Natural killer cell (primary cell): ENCODE data around the gene ALDH3A2. TPM values are rescaled to one million over a fixed set of nuclear protein-coding genes. Genes with fewer than 3 reads are reported as not detected.

Experiments used
- ATAC-seq, 3 donors: fragments of 150-1000 bp in 2 of 3; fragments of 200-7000 bp in 1 of 3; cut with Tn5 transposase; 1 replicate in 1 of 3; 2 replicates in 2 of 3; pipeline ENCODE4 v1.10.0; 2021; ENCODE audit warnings: mild to moderate bottlenecking in 2 of 3, moderate library complexity in 2 of 3
- DNase-seq, 2 donors: peaks; one replicate each; pipeline versions ENCODE4 v3.0.0 to v3.0.0-alpha.2; 2013 to 2021; ENCODE audit warnings: mixed read lengths in 1 of 2
- H3K27ac ChIP-seq: one replicate; pipeline ENCODE4 v1.5.1; 2013; ENCODE audit warnings: mild to moderate bottlenecking, low read length
- H3K27me3 ChIP-seq: one replicate; pipeline ENCODE4 v1.6.1; 2013; ENCODE audit warnings: low read length; ENCODE audit not compliant: control insufficient read depth, insufficient read depth
- H3K36me3 ChIP-seq: one replicate; pipeline ENCODE4 v1.6.1; 2013; ENCODE audit warnings: low read length; ENCODE audit not compliant: control insufficient read depth, insufficient read depth
- H3K4me1 ChIP-seq: one replicate; pipeline ENCODE4 v1.6.1; 2013; ENCODE audit warnings: low read length; ENCODE audit not compliant: control insufficient read depth, insufficient read depth
- H3K4me3 ChIP-seq: one replicate; pipeline ENCODE4 v1.5.1; 2013; ENCODE audit warnings: low read length
- H3K9me3 ChIP-seq: one replicate; pipeline ENCODE4 v1.6.1; 2013; ENCODE audit warnings: low read length; ENCODE audit not compliant: control insufficient read depth, insufficient read depth
- H3K27ac Mint-ChIP-seq, 2 donors: one replicate each; pipeline ENCODE4 v1.8.0; 2022; ENCODE audit warnings: mild to moderate bottlenecking in 2 of 2, mixed read lengths in 2 of 2, moderate library complexity in 1 of 2
- H3K27me3 Mint-ChIP-seq, 2 donors: one replicate each; pipeline ENCODE4 v1.8.0; 2022; ENCODE audit warnings: low read depth in 2 of 2, mixed read lengths in 2 of 2
- H3K36me3 Mint-ChIP-seq: one replicate; pipeline ENCODE4 v1.8.0; 2022; ENCODE audit warnings: mixed read lengths
- H3K4me1 Mint-ChIP-seq, 2 donors: one replicate each; pipeline ENCODE4 v1.8.0; 2022; ENCODE audit warnings: mixed read lengths in 2 of 2
- H3K4me3 Mint-ChIP-seq: one replicate; pipeline ENCODE4 v1.8.0; 2022; ENCODE audit warnings: mild to moderate bottlenecking, moderate library complexity, mixed read lengths
- H3K9me3 Mint-ChIP-seq, 2 donors: one replicate each; pipeline ENCODE4 v1.8.0; 2022; ENCODE audit warnings: mixed read lengths in 2 of 2
- WGBS: methylation state at CpG from one replicate; pipeline ENCODE4 v1.1.7; 2013; ENCODE audit warnings: missing lambda C conversion rate; ENCODE audit not compliant: insufficient coverage; 5-methylcytosine and 5-hydroxymethylcytosine counted together
- intact Hi-C: fragments of 100-400 bp; cut with micrococcal nuclease; formaldehyde crosslinking; loops from one replicate; pipeline ENCODE4 v1.14.2; 2022
- total RNA-seq, 4 donors: library from RNA; stranded (reverse); fragments of 120-200 nt in 1 of 4; gene quantifications; one replicate each; pipeline versions ENCODE4 v1.2.3 to v1.2.4, GENCODE V29; 2013 to 2022
- TF ChIP-seq, protein P1 (sequence below): fragments of 200-600 bp; IDR thresholded peaks from one replicate; pipeline ENCODE4 v1.8.0; 2022; ENCODE audit warnings: antibody characterized with exemption

Gene ALDH3A2
- 10 to 100 TPM; 25.3 to 33.7 (median 31.4) TPM for total RNA-seq
- total RNA-seq (2013) = 46.2 TPM

DNA sequence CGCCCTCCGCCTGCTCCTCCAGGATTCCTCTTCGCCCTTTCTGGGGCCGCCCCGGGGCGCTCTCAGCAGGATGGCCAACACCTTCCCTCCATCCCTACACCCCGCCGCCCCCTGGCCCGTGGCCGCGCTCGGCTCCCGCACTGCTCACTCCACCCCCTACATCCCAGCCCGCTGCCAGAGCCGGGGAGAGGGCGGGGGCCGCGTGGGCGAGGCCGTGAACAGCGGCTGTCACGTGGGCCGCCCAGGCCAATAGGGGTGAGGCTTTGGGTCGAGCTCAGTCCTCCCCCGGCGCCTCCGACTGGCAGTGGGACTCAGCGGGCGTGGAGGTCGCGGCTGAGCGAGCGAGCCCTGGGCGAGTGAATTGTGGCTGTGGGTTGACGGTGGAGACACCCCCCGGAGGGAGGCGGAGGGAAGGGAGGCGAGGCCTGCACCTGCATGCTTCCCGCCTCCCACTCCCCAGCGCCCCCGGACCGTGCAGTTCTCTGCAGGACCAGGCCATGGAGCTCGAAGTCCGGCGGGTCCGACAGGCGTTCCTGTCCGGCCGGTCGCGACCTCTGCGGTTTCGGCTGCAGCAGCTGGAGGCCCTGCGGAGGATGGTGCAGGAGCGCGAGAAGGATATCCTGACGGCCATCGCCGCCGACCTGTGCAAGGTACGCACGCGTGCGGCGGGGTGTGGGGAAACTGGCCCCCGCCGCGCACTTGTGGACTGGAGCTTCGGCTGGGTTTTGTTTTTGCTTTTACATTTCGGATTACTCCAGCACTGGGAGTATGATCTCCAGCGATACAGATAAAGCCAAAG is at the start of gene ALDH3A2:
Gene ALDH3A2 (plus strand): TSS at position 277 of the 799 bp plus-strand sequence. CDS start 221 bp downstream, at position 498.
- H3K4me3 ChIP-seq = peak within 1 kb of the TSS; percentile 82
- DNase-seq = peak; percentile 90 to 94
- peaks cover 2% of the 10 kb centered on the region for H3K36me3 ChIP-seq
- Mint-ChIP-seq H3K27me3 (no peaks in the 10 kb centered on the region), H3K36me3 (no peaks in the 10 kb centered on the region), H3K4me1 (peaks cover 36 to 55% of the 10 kb centered on the region in 2 donors), H3K4me3 (peak within 1 kb of the TSS; percentile 98), H3K27ac (peak within 1 kb of the TSS; percentile 80 to 89), H3K9me3 (no peaks in the 10 kb centered on the region)
- TF ChIP-seq, protein P1, sequence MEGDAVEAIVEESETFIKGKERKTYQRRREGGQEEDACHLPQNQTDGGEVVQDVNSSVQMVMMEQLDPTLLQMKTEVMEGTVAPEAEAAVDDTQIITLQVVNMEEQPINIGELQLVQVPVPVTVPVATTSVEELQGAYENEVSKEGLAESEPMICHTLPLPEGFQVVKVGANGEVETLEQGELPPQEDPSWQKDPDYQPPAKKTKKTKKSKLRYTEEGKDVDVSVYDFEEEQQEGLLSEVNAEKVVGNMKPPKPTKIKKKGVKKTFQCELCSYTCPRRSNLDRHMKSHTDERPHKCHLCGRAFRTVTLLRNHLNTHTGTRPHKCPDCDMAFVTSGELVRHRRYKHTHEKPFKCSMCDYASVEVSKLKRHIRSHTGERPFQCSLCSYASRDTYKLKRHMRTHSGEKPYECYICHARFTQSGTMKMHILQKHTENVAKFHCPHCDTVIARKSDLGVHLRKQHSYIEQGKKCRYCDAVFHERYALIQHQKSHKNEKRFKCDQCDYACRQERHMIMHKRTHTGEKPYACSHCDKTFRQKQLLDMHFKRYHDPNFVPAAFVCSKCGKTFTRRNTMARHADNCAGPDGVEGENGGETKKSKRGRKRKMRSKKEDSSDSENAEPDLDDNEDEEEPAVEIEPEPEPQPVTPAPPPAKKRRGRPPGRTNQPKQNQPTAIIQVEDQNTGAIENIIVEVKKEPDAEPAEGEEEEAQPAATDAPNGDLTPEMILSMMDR = no peak
- WGBS = under 1% methylated on average over 71 of the region's 71 CpGs
- H3K27me3 ChIP-seq = no peaks in the 10 kb centered on the region
- peak within 1 kb of the TSS; percentile 76 for H3K27ac ChIP-seq
- peak; percentile 92 to 98 (median 95) for ATAC-seq
- H3K9me3 ChIP-seq = no peaks in the 10 kb centered on the region
- peaks cover 22% of the 10 kb centered on the region for H3K4me1 ChIP-seq
- intact Hi-C loops = loop anchor here (5.0 to 10.0 kb wide), 2 partner anchors 136 to 284 kb away; partner anchors contain the start of gene B9D1

DNA sequence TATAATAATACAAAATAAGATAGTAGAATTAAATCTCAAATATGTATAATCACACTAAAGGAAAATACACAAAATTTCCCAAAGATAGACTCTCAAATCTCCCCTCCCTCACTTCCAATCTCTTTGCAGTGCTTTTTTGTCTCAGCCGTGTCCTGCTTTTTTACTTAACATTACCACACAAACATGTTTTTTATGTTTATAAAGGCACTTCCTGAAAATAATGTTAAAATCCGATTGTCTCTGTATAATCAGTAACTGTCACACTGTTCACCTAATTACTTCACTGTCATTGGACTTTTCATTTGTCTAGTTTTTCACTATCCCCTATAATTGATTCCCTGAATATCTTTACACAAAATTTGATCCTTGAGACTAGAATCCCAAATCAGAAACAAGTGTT is 38.2 kb upstream of the ALDH3A2 start:
- no peaks in the 10 kb centered on the region for H3K4me1 ChIP-seq
- H3K27me3 ChIP-seq = no peaks in the 10 kb centered on the region
- no peaks in the 10 kb centered on the region for H3K9me3 Mint-ChIP-seq
- 41% methylated on average over 2 of the region's 2 CpGs for WGBS
- peaks cover 0 to 7% of the 10 kb centered on the region in 2 donors for H3K4me1 Mint-ChIP-seq
- TF ChIP-seq, protein P1 = no peak
- H3K27ac ChIP-seq = no peak overlapping the region
- H3K9me3 ChIP-seq = no peaks in the 10 kb centered on the region
- H3K4me3 Mint-ChIP-seq = no peak overlapping the region
- H3K27me3 Mint-ChIP-seq = no peaks in the 10 kb centered on the region
- ATAC-seq = no peak
- no peak for DNase-seq
- no peaks in the 10 kb centered on the region for H3K36me3 ChIP-seq
- no peak overlapping the region for H3K4me3 ChIP-seq
- no peak overlapping the region for H3K27ac Mint-ChIP-seq
- intact Hi-C loops = no loop called here
- H3K36me3 Mint-ChIP-seq = no peaks in the 10 kb centered on the region

DNA sequence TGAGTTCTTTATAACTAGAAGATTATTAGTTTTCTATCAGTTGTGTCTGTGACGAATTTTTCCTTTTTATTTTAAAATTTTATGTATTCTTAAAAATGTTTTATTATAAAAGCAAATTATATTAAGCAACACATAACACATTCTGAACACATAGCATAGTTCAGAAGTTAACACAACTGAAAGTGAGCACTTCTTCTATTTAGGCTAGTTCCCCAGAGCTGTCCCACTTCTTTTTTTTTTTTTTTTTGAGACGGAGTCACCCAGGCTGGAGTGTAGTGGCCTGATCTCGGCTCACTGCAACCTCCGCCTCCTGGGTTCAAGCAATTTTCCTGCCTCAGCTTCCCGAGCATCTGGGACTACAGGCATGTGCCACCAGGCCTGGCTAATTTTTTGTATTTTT is 37.7 kb upstream of the ALDH3A2 start:
- Mint-ChIP-seq H3K27me3 (no peaks in the 10 kb centered on the region), H3K36me3 (no peaks in the 10 kb centered on the region), H3K27ac (no peak overlapping the region), H3K9me3 (no peaks in the 10 kb centered on the region), H3K4me1 (peaks cover 0 to 7% of the 10 kb centered on the region in 2 donors), H3K4me3 (no peak overlapping the region)
- TF ChIP-seq, protein P1 = no peak
- Histone ChIP-seq H3K4me1 (no peaks in the 10 kb centered on the region), H3K36me3 (no peaks in the 10 kb centered on the region), H3K27ac (no peak overlapping the region), H3K9me3 (no peaks in the 10 kb centered on the region), H3K4me3 (no peak overlapping the region), H3K27me3 (no peaks in the 10 kb centered on the region)
- intact Hi-C loops = no loop called here
- no peak for DNase-seq
- no peak for ATAC-seq
- WGBS = 84% methylated on average over 3 of the region's 5 CpGs
